ENCODE data around the gene OR1F1.

DNA sequence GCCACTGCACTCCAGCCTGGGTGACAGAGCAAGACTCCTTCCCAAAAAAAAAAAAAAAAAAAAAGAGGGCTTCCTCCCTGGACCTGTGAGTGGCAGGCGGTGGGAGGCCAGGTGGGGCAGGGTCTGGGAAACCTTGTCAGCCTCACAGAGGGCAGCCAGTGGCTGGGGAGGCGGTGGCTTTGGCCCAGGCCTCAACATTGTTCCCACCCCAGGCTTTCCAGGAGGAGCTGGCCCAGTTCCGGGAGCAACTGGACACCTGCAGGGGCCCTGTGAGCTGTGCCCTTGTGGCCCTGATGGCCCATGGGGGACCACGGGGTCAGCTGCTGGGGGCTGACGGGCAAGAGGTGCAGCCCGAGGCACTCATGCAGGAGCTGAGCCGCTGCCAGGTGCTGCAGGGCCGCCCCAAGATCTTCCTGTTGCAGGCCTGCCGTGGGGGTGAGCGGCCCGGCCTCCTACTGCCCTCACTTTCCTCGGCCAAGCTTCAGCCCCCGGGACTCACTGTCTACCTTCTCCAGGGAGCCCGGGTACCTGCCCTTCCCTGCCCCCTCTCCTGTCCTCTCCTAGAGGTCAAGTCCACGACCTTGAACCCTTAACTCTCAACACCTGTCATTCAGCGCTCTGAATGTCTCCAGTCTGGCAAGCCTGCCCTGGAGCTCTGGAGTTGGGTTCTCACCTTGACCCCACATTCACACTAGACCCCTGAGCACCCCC is 40.8 kb upstream of the OR1F1 start:
- TF ChIP-seq, protein P1, sequence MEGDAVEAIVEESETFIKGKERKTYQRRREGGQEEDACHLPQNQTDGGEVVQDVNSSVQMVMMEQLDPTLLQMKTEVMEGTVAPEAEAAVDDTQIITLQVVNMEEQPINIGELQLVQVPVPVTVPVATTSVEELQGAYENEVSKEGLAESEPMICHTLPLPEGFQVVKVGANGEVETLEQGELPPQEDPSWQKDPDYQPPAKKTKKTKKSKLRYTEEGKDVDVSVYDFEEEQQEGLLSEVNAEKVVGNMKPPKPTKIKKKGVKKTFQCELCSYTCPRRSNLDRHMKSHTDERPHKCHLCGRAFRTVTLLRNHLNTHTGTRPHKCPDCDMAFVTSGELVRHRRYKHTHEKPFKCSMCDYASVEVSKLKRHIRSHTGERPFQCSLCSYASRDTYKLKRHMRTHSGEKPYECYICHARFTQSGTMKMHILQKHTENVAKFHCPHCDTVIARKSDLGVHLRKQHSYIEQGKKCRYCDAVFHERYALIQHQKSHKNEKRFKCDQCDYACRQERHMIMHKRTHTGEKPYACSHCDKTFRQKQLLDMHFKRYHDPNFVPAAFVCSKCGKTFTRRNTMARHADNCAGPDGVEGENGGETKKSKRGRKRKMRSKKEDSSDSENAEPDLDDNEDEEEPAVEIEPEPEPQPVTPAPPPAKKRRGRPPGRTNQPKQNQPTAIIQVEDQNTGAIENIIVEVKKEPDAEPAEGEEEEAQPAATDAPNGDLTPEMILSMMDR (IDR thresholded peaks at IDR 0.05): no peak
- TF ChIP-seq EZH2 (IDR thresholded peaks at IDR 0.05; ENCODE audit: borderline replicate concordance, insufficient read depth, low read depth, low read length, poor library complexity, severe bottlenecking): no peak
